Kidney epithelial cell (primary cell): ENCODE data around the gene RMC1. TPM values are rescaled to one million over a fixed set of nuclear protein-coding genes. Genes with fewer than 3 reads are reported as not detected.

Source experiments
- DNase-seq: peaks from one replicate; pipeline ENCODE4 v3.0.0-alpha.2; 2010; ENCODE audit warnings: low read depth
- H3K27me3 ChIP-seq: 2 replicates; pipeline ENCODE4 v1.6.0; 2011; ENCODE audit warnings: low read length; ENCODE audit not compliant: control insufficient read depth, insufficient read depth
- H3K36me3 ChIP-seq: 2 replicates; pipeline ENCODE4 v1.5.1; 2011; ENCODE audit warnings: low read length; ENCODE audit not compliant: control insufficient read depth, insufficient read depth
- H3K4me3 ChIP-seq: 2 replicates; pipeline ENCODE4 v1.5.1; 2011; ENCODE audit warnings: low read depth, mild to moderate bottlenecking, control low read depth, low read length
- total RNA-seq: library from RNA; depleted of rRNA; stranded (reverse); fragments of >200 nt; gene quantifications from 2 replicates; pipeline ENCODE4 v1.2.3, GENCODE V29; 2015
- TF ChIP-seq, protein P1 (sequence below): IDR thresholded peaks from 2 replicates; pipeline ENCODE4 v1.5.1; 2011; ENCODE audit warnings: mild to moderate bottlenecking, moderate library complexity, low read length, control low read depth, inconsistent platforms; ENCODE audit not compliant: insufficient read depth, poor library complexity, severe bottlenecking

Gene RMC1
- total RNA-seq, 1 donor from 2014 or later: 32.8 TPM

DNA sequence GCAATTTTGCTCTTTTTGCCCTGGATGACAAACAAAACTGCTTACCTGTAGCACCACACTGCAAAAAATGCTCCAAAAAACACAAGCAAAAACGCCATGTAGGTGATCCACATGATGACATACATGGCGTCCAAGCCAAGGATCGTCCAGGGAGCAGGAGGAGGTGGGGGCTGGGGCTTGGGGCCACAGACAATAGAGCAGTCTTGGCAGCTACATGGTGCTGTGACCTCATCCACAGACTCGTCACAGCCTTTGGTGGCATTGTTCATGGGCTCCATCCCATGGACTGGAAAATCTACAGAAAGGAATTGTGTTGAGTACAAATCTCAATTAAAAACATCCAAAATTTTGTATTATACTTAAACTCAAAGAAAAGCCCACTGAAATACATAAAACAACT is 56.9 kb downstream of the RMC1 start:
- no peak for DNase-seq
- TF ChIP-seq, protein P1, sequence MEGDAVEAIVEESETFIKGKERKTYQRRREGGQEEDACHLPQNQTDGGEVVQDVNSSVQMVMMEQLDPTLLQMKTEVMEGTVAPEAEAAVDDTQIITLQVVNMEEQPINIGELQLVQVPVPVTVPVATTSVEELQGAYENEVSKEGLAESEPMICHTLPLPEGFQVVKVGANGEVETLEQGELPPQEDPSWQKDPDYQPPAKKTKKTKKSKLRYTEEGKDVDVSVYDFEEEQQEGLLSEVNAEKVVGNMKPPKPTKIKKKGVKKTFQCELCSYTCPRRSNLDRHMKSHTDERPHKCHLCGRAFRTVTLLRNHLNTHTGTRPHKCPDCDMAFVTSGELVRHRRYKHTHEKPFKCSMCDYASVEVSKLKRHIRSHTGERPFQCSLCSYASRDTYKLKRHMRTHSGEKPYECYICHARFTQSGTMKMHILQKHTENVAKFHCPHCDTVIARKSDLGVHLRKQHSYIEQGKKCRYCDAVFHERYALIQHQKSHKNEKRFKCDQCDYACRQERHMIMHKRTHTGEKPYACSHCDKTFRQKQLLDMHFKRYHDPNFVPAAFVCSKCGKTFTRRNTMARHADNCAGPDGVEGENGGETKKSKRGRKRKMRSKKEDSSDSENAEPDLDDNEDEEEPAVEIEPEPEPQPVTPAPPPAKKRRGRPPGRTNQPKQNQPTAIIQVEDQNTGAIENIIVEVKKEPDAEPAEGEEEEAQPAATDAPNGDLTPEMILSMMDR: no peak
- H3K36me3 ChIP-seq: peaks cover 1% of the 10 kb centered on the region
- H3K4me3 ChIP-seq: no peak overlapping the region
- no peaks in the 10 kb centered on the region for H3K27me3 ChIP-seq

DNA sequence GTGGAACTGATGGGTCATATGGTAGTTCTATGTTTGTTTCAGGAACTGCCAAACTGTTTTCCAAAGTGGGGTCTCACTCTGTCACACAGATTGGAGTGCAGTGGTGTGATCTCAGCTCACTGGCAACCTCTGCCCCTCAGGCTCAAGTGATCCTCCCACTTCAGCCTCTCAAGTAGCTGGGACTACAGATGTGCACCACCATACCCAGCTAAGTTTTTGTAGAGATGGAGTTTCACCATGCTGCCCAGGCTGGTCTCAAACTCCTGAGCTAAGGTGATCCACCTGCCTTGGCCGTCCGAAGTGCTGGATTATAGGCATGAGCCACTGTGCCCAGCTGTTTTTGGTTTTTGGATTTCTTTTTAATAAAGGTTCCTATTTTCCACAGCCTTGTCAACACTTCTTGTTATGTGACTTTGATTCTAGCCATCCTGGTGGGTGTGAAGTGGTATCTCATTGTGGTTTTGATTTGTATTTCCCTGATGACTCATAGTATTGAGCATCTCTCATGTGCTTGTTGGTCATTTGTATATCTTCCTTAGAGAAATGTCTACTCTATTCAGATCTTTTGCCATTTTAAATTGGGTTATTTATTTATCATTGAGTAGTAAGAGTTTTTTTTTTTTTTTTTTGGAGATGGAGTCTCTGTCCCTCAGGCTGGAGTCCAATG is 60.2 kb downstream of the RMC1 start:
- no peak for DNase-seq
- TF ChIP-seq, protein P1: no peak
- H3K36me3 ChIP-seq: peaks cover 1% of the 10 kb centered on the region

DNA sequence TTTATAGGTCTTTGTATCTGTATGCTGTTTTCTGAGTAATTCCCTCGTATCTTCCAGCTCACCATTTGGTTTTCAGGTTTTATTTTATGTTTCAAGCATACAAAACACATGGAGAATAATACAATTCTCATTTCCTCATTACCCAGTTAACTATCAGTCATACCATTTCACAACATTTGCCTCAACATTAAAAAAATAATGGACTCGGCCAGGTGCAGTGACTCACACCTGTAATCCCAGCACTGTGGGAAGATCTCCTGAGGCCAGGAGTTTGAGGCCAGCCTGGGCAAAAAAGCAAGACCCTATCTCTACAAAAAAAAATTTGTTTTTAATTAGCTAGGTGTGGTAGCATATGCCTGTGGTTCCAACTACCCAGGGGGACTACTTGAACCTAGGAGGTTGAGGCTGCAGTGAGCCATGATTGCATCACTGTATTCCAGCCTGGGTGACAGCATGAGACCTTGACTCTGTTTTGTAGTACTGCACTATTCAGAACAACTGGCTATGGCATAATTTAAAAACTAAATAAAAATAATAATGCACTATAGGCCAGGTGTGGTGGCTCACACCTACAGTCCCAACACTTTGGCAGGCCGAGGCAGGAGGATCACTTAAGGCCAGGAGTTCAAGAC is 62.7 kb downstream of the RMC1 start:
- TF ChIP-seq, protein P1: no peak
- Histone ChIP-seq H3K4me3 (no peak overlapping the region), H3K36me3 (peaks cover 1% of the 10 kb centered on the region), H3K27me3 (no peaks in the 10 kb centered on the region)
- no peak for DNase-seq

More for the DNA sequence above, 60.2 kb downstream of the RMC1 start:
- Histone ChIP-seq H3K27me3 (no peaks in the 10 kb centered on the region), H3K4me3 (no peak overlapping the region)

DNA sequence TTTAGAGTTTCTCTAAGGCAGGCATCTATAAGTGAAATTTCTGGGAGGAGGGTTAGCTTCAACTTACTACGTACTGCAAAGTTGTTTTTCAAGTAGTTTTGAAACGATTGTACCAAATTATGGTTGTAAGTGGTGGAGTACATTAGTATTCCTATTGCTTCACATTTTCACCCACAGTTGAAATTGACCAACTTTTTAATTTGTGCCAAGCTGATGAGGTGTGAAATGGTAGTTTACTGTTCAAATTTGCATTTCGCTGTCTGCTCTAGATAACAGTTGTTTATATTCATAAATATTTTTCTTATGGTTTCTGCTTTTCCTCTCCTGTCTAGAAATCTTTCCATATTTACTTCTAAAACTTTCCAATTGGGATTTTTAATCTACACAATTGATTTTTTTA is 64.4 kb downstream of the RMC1 start:
- Histone ChIP-seq H3K27me3 (no peaks in the 10 kb centered on the region), H3K36me3 (peaks cover 1% of the 10 kb centered on the region), H3K4me3 (no peak overlapping the region)
- TF ChIP-seq, protein P1: no peak
- DNase-seq: no peak

DNA sequence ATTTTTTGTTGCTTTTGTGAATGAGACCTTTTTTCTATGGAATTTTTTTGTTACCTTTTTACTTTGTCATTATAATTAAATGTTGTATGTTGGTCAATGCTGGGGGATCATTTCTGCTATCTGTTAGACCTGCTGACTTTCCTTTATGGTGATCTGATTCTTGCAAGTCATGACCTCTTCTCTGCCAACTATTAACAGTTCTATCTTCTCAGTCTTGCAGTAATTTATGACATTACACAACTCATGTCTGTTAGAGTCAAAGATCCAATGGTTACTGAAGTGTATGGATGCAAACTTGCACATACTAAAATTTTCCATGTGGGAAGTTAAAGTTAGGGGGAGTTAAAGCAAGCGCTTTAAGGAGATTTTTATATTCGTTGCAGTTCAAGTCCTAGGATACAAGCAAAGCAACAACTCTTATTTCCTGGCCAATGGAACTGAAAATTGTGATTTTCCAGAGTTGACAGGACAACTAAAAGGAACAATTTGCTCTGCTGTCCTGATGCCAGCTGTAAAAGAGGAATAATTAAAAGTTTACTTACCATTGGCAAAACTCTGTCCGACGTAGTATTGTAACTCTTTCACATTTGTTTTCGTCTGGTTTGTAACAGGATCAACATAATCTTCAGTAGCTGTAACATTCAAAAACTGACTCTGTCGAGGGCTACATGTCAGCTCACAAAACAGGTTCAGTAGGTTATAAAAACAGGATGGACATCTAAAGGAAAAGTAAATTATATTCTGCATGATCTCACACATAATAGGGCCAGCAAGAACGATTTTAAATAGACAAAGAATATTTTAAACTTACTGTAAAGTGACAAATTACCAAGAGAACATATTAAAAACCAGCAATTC is 65.2 kb downstream of the RMC1 start:
- TF ChIP-seq, protein P1: no peak
- DNase-seq: no peak
- Histone ChIP-seq H3K4me3 (no peak overlapping the region), H3K36me3 (peaks cover 1% of the 10 kb centered on the region), H3K27me3 (no peaks in the 10 kb centered on the region)
